Gastrocnemius medialis (tissue), 4 donors: ENCODE measurements around the gene CCDC107.
A peak's percentile ranks its signal among the peaks of the same experiment; 100 is the strongest.

Experiments
- CTCF ChIP-seq, 5 experiments: fragments of 450-650 bp in 3 of 5; fragments of 200-600 bp in 2 of 5; sonication (generic) in 2 of 5; IDR thresholded peaks in 4 of 5; conservative IDR thresholded peaks in 1 of 5; 1 replicate in 4 of 5; 2 replicates in 1 of 5; pipeline ENCODE4 v1.5.1; 2016 to 2019; ENCODE audit warnings: antibody characterized with exemption in 5 of 5, mild to moderate bottlenecking in 3 of 5, moderate library complexity in 3 of 5
- POLR2A ChIP-seq, 2 donors: fragments of 450-650 bp; IDR thresholded peaks; one replicate each; pipeline ENCODE4 v1.6.1; 2017; ENCODE audit warnings: antibody characterized with exemption in 2 of 2, mild to moderate bottlenecking in 2 of 2, moderate library complexity in 2 of 2

- peak in 2 of 5 experiments; percentile 8 to 9 for TF ChIP-seq CTCF (IDR thresholded peaks at IDR 0.05 in 4 of 5, conservative IDR thresholded peaks at IDR 0.05 in 1 of 5)
- TF ChIP-seq POLR2A (IDR thresholded peaks at IDR 0.05) = no peak
Observed at GRCh38 chr9:35616681-35617459, 41.2 kb upstream of the CCDC107 start.
